Measurements from ENCODE around the gene SEMG1. TPM values are rescaled to one million over a fixed set of nuclear protein-coding genes. Genes with fewer than 3 reads are reported as not detected.
A peak's percentile ranks its signal among the peaks of the same experiment; 100 is the strongest.

SEMG1 gene
- total RNA-seq, 1 donor from 2014 or later, result not detected

DNA sequence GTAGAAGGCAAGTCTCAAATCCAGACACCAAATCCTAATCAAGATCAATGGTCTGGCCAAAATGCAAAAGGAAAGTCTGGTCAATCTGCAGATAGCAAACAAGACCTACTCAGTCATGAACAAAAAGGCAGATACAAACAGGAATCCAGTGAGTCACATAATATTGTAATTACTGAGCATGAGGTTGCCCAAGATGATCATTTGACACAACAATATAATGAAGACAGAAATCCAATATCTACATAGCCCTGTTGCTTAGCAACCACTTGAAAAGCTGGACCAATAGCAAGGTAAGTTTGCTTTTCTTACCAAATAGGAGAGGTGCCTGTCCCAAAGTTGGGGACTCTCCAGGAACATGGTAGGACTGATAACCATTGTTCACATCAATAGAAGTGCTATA lies 16.3 kb downstream of the SEMG1 start:
- Histone ChIP-seq H3K9ac (no peak overlapping the region), H3K27me3 (peaks cover 48% of the 10 kb centered on the region), H4K20me1 (ENCODE audit: low read depth) (no peaks in the 10 kb centered on the region), H3K4me3 (no peak overlapping the region), H2AFZ (replicated peaks) (no peak overlapping the region), H3K79me2 (ENCODE audit: low read depth) (no peaks in the 10 kb centered on the region), H3K36me3 (no peaks in the 10 kb centered on the region), H3F3A (ENCODE audit: low read depth) (no peaks in the 10 kb centered on the region), H3K4me1 (no peaks in the 10 kb centered on the region), H3K4me2 (no peak overlapping the region), H3K27ac (no peak overlapping the region), H3K9me3 (ENCODE audit: low read depth) (no peaks in the 10 kb centered on the region)
- no peak for DNase-seq (ENCODE audit: low spot score)
- TF ChIP-seq EZH2phosphoT487 (IDR thresholded peaks at IDR 0.05) (no peak), EZH2 (IDR thresholded peaks at IDR 0.05) (no peak)
- TF ChIP-seq, protein P1, sequence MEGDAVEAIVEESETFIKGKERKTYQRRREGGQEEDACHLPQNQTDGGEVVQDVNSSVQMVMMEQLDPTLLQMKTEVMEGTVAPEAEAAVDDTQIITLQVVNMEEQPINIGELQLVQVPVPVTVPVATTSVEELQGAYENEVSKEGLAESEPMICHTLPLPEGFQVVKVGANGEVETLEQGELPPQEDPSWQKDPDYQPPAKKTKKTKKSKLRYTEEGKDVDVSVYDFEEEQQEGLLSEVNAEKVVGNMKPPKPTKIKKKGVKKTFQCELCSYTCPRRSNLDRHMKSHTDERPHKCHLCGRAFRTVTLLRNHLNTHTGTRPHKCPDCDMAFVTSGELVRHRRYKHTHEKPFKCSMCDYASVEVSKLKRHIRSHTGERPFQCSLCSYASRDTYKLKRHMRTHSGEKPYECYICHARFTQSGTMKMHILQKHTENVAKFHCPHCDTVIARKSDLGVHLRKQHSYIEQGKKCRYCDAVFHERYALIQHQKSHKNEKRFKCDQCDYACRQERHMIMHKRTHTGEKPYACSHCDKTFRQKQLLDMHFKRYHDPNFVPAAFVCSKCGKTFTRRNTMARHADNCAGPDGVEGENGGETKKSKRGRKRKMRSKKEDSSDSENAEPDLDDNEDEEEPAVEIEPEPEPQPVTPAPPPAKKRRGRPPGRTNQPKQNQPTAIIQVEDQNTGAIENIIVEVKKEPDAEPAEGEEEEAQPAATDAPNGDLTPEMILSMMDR (IDR thresholded peaks at IDR 0.05), result no peak
- Mint-ChIP-seq H3K4me1 (no peaks in the 10 kb centered on the region), H3K9me3 (no peaks in the 10 kb centered on the region), H3K27ac (no peak overlapping the region), H3K27me3 (ENCODE audit: insufficient read depth, low read depth) (no peaks in the 10 kb centered on the region), H3K4me3 (no peak overlapping the region), H3K36me3 (no peaks in the 10 kb centered on the region)

DNA sequence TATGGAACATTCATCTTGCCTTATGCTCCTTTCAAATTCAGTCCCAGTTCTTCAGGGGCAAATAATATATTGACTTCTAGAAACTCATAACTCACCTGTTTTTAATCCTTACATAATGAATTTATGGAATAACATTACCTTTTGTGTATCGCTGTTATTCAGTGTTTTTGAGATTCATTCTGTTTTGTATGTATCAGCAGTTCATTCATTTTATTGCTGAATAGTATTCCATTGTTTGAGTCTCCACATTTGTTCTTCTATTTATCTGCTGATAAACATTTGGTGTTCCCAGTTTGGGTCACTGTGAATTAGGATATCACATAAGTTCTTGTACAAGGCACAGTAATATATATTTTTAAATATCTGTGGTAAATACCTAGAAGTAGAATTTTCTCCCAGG lies 19.5 kb downstream of the SEMG1 start:
- H3F3A ChIP-seq (ENCODE audit: low read depth), result no peaks in the 10 kb centered on the region
- Mint-ChIP-seq H3K36me3 (no peaks in the 10 kb centered on the region), H3K9me3 (no peaks in the 10 kb centered on the region), H3K4me1 (no peaks in the 10 kb centered on the region), H3K27me3 (ENCODE audit: insufficient read depth, low read depth) (no peaks in the 10 kb centered on the region), H3K27ac (no peak overlapping the region), H3K4me3 (no peak overlapping the region)
- no peak overlapping the region for H3K4me3 ChIP-seq
- no peak overlapping the region for H3K27ac ChIP-seq
- no peaks in the 10 kb centered on the region for H3K36me3 ChIP-seq
- TF ChIP-seq EZH2 (IDR thresholded peaks at IDR 0.05), result no peak
- TF ChIP-seq, protein P1 (IDR thresholded peaks at IDR 0.05), result no peak
- no peak for TF ChIP-seq EZH2phosphoT487 (IDR thresholded peaks at IDR 0.05)
- no peaks in the 10 kb centered on the region for H3K9me3 ChIP-seq (ENCODE audit: low read depth)
- DNase-seq (ENCODE audit: low spot score), result no peak
- no peaks in the 10 kb centered on the region for H4K20me1 ChIP-seq (ENCODE audit: low read depth)
- H3K27me3 ChIP-seq, result peaks cover 53% of the 10 kb centered on the region
- H3K79me2 ChIP-seq (ENCODE audit: low read depth), result no peaks in the 10 kb centered on the region
- H3K4me1 ChIP-seq, result no peaks in the 10 kb centered on the region
- H3K9ac ChIP-seq, result no peak overlapping the region
- H2AFZ ChIP-seq (replicated peaks), result no peak overlapping the region
- no peak overlapping the region for H3K4me2 ChIP-seq

DNA sequence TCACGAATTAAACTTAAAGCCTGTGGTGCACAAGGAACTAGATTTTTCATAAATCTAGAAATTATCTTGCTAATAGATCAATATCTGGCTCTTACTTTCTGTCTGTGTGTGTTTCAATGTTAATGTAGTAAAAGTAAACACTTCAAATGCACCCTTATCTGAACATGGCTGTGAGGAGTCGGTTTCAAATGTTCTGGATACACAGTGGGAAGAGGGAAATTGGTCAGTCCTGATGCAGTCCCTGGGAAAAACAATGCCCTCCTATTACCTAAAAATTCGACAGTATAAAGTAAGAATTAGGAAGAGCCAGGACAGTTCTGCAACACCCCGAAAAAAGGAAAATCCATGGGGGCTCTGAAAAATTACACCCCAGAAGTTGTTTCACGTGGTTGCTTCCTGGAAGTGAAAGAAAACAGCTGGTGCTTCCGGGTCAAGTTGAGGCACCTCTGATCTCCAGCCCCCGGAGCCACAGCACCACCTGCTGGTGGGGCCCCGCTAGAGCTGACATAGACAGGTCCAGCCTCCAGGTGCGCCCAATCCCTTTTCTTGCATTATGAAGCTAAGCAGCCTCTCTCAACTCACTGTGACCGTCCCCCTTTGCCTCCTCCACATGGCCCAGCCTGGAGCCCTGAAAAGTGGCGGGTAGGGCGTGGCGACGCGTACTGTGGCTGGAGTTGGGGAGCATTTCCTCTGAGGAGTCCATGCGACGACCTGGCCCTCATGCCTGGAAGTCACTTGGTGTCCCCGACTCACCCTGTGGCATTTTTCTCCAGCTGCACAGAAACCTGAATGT lies 22.6 kb downstream of the SEMG1 start:
- H3K27me3 ChIP-seq, result peaks cover 38% of the 10 kb centered on the region
- H3K4me3 ChIP-seq, result no peak overlapping the region
- Mint-ChIP-seq H3K27me3 (ENCODE audit: insufficient read depth, low read depth) (peaks cover 12% of the 10 kb centered on the region), H3K36me3 (no peaks in the 10 kb centered on the region), H3K4me3 (no peak overlapping the region), H3K9me3 (peaks cover 6% of the 10 kb centered on the region), H3K27ac (no peak overlapping the region), H3K4me1 (no peaks in the 10 kb centered on the region)
- no peaks in the 10 kb centered on the region for H3K79me2 ChIP-seq (ENCODE audit: low read depth)
- TF ChIP-seq, protein P1 (IDR thresholded peaks at IDR 0.05), result peak; percentile 54
- no peak for TF ChIP-seq EZH2 (IDR thresholded peaks at IDR 0.05)
- H3F3A ChIP-seq (ENCODE audit: low read depth), result no peaks in the 10 kb centered on the region
- no peaks in the 10 kb centered on the region for H3K4me1 ChIP-seq
- H3K27ac ChIP-seq, result no peak overlapping the region
- no peak overlapping the region for H3K4me2 ChIP-seq
- no peak overlapping the region for H2AFZ ChIP-seq (replicated peaks)
- no peaks in the 10 kb centered on the region for H3K9me3 ChIP-seq (ENCODE audit: low read depth)
- DNase-seq (ENCODE audit: low spot score), result peak; percentile 30
- H3K36me3 ChIP-seq, result no peaks in the 10 kb centered on the region
- no peak overlapping the region for H3K9ac ChIP-seq
- no peaks in the 10 kb centered on the region for H4K20me1 ChIP-seq (ENCODE audit: low read depth)

Data from neural progenitor cell (in vitro differentiated cells).